H9 (cell line): ENCODE measurements around the gene TRPM3. TPM values are rescaled to one million over a fixed set of nuclear protein-coding genes. Genes with fewer than 3 reads are reported as not detected.

Experiments used
- DNase-seq: peaks from one replicate; pipeline ENCODE4 v3.0.0-alpha.2; 2017
- H2AFZ ChIP-seq: one replicate; pipeline ENCODE4 v1.6.1; 2013; ENCODE audit warnings: mild to moderate bottlenecking, low read length, control low read depth, moderate library complexity
- H2AK5ac ChIP-seq: 2 replicates; pipeline ENCODE4 v1.6.1; 2013; ENCODE audit warnings: low read length, control low read depth, mixed read lengths; ENCODE audit not compliant: insufficient read length
- H2BK120ac ChIP-seq: one replicate; pipeline ENCODE4 v1.6.1; 2013; ENCODE audit warnings: low read depth, mild to moderate bottlenecking, low read length, control low read depth, inconsistent platforms; ENCODE audit not compliant: poor library complexity, severe bottlenecking
- H2BK12ac ChIP-seq: 2 replicates; pipeline ENCODE4 v1.6.1; 2013; ENCODE audit warnings: low read length, control low read depth, mixed read lengths, low read depth; ENCODE audit not compliant: insufficient read length
- H2BK15ac ChIP-seq: 2 replicates; pipeline ENCODE4 v1.6.1; 2013; ENCODE audit warnings: low read depth, low read length, control low read depth
- H2BK20ac ChIP-seq: one replicate; pipeline ENCODE4 v1.6.1; 2013; ENCODE audit warnings: low read depth, mild to moderate bottlenecking, low read length, control low read depth, inconsistent platforms; ENCODE audit not compliant: poor library complexity, severe bottlenecking
- H2BK5ac ChIP-seq: 2 replicates; pipeline ENCODE4 v1.6.1; 2013; ENCODE audit warnings: low read length, control low read depth, mixed read lengths; ENCODE audit not compliant: insufficient read length
- H3K14ac ChIP-seq: 2 replicates; pipeline ENCODE4 v1.6.1; 2013; ENCODE audit warnings: low read length, control low read depth; ENCODE audit not compliant: insufficient read depth
- H3K18ac ChIP-seq: 2 replicates; pipeline ENCODE4 v1.6.1; 2013; ENCODE audit warnings: low read depth, mild to moderate bottlenecking, mixed read lengths, low read length, control low read depth; ENCODE audit not compliant: insufficient read length
- H3K23ac ChIP-seq: 2 replicates; pipeline ENCODE4 v1.6.1; 2013; ENCODE audit warnings: low read length, control low read depth, mixed read lengths, low read depth; ENCODE audit not compliant: insufficient read length
- H3K23me2 ChIP-seq: 2 replicates; pipeline ENCODE4 v1.6.1; 2013; ENCODE audit warnings: low read depth, mild to moderate bottlenecking, mixed read lengths, low read length, control low read depth; ENCODE audit not compliant: insufficient read length, poor library complexity, severe bottlenecking
- H3K27ac ChIP-seq: 2 replicates; pipeline ENCODE4 v1.5.1; 2013; ENCODE audit warnings: low read length, control low read depth, mixed read lengths, low read depth; ENCODE audit not compliant: insufficient read length
- H3K27me3 ChIP-seq: 2 replicates; pipeline ENCODE4 v1.6.1; 2013; ENCODE audit warnings: low read length, control low read depth, inconsistent platforms; ENCODE audit not compliant: insufficient read depth
- H3K4ac ChIP-seq: 2 replicates; pipeline ENCODE4 v1.6.1; 2013; ENCODE audit warnings: low read depth, mild to moderate bottlenecking, control low read depth, inconsistent platforms, low read length, moderate library complexity
- H3K4me1 ChIP-seq: 2 replicates; pipeline ENCODE4 v1.6.1; 2013; ENCODE audit warnings: low read length, control low read depth, inconsistent platforms; ENCODE audit not compliant: insufficient read depth
- H3K4me2 ChIP-seq: 2 replicates; pipeline ENCODE4 v1.6.1; 2013; ENCODE audit warnings: low read length, control low read depth, mixed read lengths; ENCODE audit not compliant: insufficient read length, insufficient read depth
- H3K56ac ChIP-seq: 2 replicates; pipeline ENCODE4 v1.6.1; 2013; ENCODE audit warnings: low read depth, mild to moderate bottlenecking, mixed read lengths, low read length, control low read depth; ENCODE audit not compliant: insufficient read length
- H3K79me1 ChIP-seq: 2 replicates; pipeline ENCODE4 v1.6.1; 2013; ENCODE audit warnings: low read depth, mild to moderate bottlenecking, moderate library complexity, low read length, control low read depth, inconsistent platforms; ENCODE audit not compliant: insufficient read depth, poor library complexity, severe bottlenecking
- H3K79me2 ChIP-seq: 2 replicates; pipeline ENCODE4 v1.6.1; 2013; ENCODE audit warnings: low read length, control low read depth, inconsistent platforms; ENCODE audit not compliant: insufficient read depth
- H3K9ac ChIP-seq: 2 replicates; pipeline ENCODE4 v1.6.1; 2013; ENCODE audit warnings: low read length, control low read depth, mixed read lengths; ENCODE audit not compliant: insufficient read length; ENCODE audit errors: extremely low read depth
- H3K9me3 ChIP-seq: one replicate; pipeline ENCODE4 v1.6.1; 2013; ENCODE audit warnings: low read depth, low read length, inconsistent platforms; ENCODE audit not compliant: control insufficient read depth
- H3T11ph ChIP-seq: one replicate; pipeline ENCODE4 v1.6.1; 2013; ENCODE audit warnings: mild to moderate bottlenecking, low read length, control low read depth, inconsistent platforms
- H4K20me1 ChIP-seq: one replicate; pipeline ENCODE4 v1.6.1; 2013; ENCODE audit not compliant: control insufficient read depth, insufficient read length, insufficient read depth
- H4K5ac ChIP-seq: 2 replicates; pipeline ENCODE4 v1.6.1; 2013; ENCODE audit warnings: low read depth, mild to moderate bottlenecking, mixed read lengths, low read length, control low read depth; ENCODE audit not compliant: insufficient read length
- H4K8ac ChIP-seq: replicated peaks from 2 replicates; pipeline ENCODE4 v1.6.1; 2013; ENCODE audit warnings: low read length, control low read depth, mixed read lengths, low read depth; ENCODE audit not compliant: insufficient read length
- H4K91ac ChIP-seq: 2 replicates; pipeline ENCODE4 v1.6.1; 2013; ENCODE audit warnings: low read depth, mild to moderate bottlenecking, moderate library complexity, mixed read lengths, low read length, control low read depth; ENCODE audit not compliant: insufficient read length
- H3K27ac Mint-ChIP-seq, 3 experiments: 2 replicates in 2 of 3; 3 replicates in 1 of 3; pipeline ENCODE4 v1.8.0; 2020 to 2021; ENCODE audit warnings: mixed read lengths in 3 of 3, mild to moderate bottlenecking in 1 of 3, moderate library complexity in 1 of 3
- H3K27me3 Mint-ChIP-seq: 2 replicates; pipeline ENCODE4 v1.8.0; 2021; ENCODE audit warnings: low read depth, mild to moderate bottlenecking, moderate library complexity, mixed read lengths
- H3K36me3 Mint-ChIP-seq, 3 experiments: 2 replicates in 2 of 3; 3 replicates in 1 of 3; pipeline ENCODE4 v1.8.0; 2020 to 2021; ENCODE audit warnings: low read depth in 3 of 3, mixed read lengths in 3 of 3; ENCODE audit not compliant: insufficient read depth in 1 of 3
- H3K4me1 Mint-ChIP-seq, 2 experiments: 2 replicates each; pipeline ENCODE4 v1.8.0; 2020; ENCODE audit warnings: mixed read lengths in 2 of 2
- H3K4me3 Mint-ChIP-seq, 2 experiments: 2 replicates in 1 of 2; 3 replicates in 1 of 2; pipeline ENCODE4 v1.8.0; 2020 to 2021; ENCODE audit warnings: mild to moderate bottlenecking in 2 of 2, mixed read lengths in 2 of 2, moderate library complexity in 1 of 2
- H3K9me3 Mint-ChIP-seq, 2 experiments: 2 replicates in 1 of 2; 3 replicates in 1 of 2; pipeline ENCODE4 v1.8.0; 2020; ENCODE audit warnings: mild to moderate bottlenecking in 2 of 2, mixed read lengths in 2 of 2, moderate library complexity in 1 of 2
- WGBS: extraction: QIAGEN DNeasy Blood & Tissue Kit; methylation state at CpG from one replicate; pipeline ENCODE4 v1.1.7; 2013; ENCODE audit warnings: missing lambda C conversion rate, low lambda C conversion rate, mixed read lengths; ENCODE audit not compliant: insufficient read length; ENCODE audit errors: extremely low coverage; 5-methylcytosine and 5-hydroxymethylcytosine counted together
- total RNA-seq: library from RNA; stranded (reverse); gene quantifications from 2 replicates; pipeline ENCODE4 v1.2.1, GENCODE V29; 2021
- TF ChIP-seq, protein P1 (sequence below): fragments of 200-600 bp; sonication (generic); conservative IDR thresholded peaks from 3 replicates; pipeline ENCODE4 v1.8.0; 2021; ENCODE audit warnings: antibody characterized with exemption, mild to moderate bottlenecking

The TRPM3 gene
- total RNA-seq, 1 experiment from 2014 or later = 10.3 TPM

DNA sequence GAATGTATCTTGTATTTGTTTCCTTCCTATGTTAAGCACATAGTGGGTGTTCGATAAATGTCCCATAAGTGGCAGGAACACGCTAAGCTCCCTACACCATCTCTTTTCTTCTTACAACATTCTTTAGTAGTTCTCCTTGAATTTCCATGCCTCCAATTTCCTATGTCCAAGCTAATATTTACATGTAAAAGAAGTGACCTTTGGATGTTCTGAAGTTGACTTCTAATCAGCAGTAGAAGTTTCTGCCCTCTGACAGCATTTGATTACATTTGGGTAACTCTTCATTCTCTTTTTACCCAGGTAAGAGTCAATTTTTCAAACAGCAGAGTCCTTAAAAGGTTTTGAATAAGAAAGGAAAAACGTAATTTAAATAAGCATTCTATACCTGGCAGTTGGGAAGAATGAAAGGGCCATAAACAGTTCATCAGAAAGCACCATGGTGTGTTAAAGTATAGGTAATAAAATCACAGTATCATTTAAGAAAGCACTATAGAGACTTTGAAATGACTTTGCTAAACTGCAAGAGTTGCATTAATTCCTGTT lies 78.9 kb downstream of the TRPM3 start:
- Histone ChIP-seq H3K18ac (no peak overlapping the region), H3K27me3 (no peaks in the 10 kb centered on the region), H3K9ac (no peak overlapping the region), H3T11ph (no peak overlapping the region), H3K56ac (no peak overlapping the region), H3K4me1 (peaks cover 4% of the 10 kb centered on the region), H3K14ac (no peak overlapping the region), H3K4ac (no peak overlapping the region), H4K5ac (no peak overlapping the region), H2BK20ac (no peak overlapping the region), H2BK15ac (no peak overlapping the region), H2BK5ac (no peak overlapping the region), H3K27ac (no peak overlapping the region), H4K91ac (no peak overlapping the region), H3K79me1 (no peaks in the 10 kb centered on the region), H2BK12ac (no peak overlapping the region), H4K20me1 (no peaks in the 10 kb centered on the region), H3K9me3 (no peaks in the 10 kb centered on the region), H2AK5ac (no peak overlapping the region), H3K79me2 (no peaks in the 10 kb centered on the region), H2BK120ac (no peak overlapping the region), H3K4me2 (no peak overlapping the region), H3K23ac (no peak overlapping the region), H4K8ac (no peak overlapping the region), H2AFZ (no peak overlapping the region), H3K23me2 (no peaks in the 10 kb centered on the region)
- no peaks in the 10 kb centered on the region for H3K9me3 Mint-ChIP-seq
- H3K36me3 Mint-ChIP-seq = no peaks in the 10 kb centered on the region
- no CpG with 5 or more reads among the region's 3 CpGs for WGBS
- H3K27me3 Mint-ChIP-seq = no peaks in the 10 kb centered on the region; the same call in 1 of the 2 replicates
- H3K4me1 Mint-ChIP-seq = peaks cover 9 to 13% of the 10 kb centered on the region in 2 experiments
- H3K4me3 Mint-ChIP-seq = no peak overlapping the region
- 0 out of 7 replicates have a peak overlapping the region, but pooled peaks of 1 of the 3 experiments have one; percentile 29 for H3K27ac Mint-ChIP-seq
- no peak for DNase-seq
- TF ChIP-seq, protein P1, sequence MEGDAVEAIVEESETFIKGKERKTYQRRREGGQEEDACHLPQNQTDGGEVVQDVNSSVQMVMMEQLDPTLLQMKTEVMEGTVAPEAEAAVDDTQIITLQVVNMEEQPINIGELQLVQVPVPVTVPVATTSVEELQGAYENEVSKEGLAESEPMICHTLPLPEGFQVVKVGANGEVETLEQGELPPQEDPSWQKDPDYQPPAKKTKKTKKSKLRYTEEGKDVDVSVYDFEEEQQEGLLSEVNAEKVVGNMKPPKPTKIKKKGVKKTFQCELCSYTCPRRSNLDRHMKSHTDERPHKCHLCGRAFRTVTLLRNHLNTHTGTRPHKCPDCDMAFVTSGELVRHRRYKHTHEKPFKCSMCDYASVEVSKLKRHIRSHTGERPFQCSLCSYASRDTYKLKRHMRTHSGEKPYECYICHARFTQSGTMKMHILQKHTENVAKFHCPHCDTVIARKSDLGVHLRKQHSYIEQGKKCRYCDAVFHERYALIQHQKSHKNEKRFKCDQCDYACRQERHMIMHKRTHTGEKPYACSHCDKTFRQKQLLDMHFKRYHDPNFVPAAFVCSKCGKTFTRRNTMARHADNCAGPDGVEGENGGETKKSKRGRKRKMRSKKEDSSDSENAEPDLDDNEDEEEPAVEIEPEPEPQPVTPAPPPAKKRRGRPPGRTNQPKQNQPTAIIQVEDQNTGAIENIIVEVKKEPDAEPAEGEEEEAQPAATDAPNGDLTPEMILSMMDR = no peak
